ENCODE results near the gene LRPAP1.

The LRPAP1 gene

DNA sequence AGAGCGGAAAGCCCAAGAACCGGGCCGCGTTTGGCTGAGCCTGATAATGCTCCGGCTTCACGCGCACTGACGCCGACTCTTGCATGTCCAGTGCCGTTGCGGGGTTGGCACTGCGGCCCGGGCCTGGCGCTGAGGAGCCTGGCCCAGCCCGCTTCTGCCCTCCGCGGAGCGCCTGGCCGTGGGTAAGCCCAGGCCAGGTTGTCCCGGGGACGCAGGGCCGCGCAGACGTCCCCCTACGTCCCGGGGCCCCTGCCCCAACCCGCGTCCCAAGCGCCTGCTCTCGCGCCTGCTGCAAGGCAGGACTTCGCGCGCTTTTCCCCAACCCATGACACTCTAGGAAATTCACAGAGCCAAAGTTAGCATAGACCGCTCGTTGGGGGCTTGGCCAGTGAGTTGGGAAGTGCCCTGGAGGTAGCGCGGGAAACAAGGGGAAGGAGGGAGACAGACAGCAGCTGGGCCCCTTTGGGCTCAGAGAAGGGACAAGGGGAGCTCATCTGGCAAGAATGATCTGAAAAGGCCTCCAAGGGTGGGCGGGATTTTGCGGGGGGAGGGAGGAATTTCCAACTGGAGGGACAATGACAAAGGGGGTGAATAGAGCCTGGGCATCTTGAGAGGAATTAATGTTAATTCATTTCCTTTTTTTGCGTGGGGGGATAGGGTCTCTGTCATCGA is 665 bp upstream of the LRPAP1 start:
- H3K4me3 ChIP-seq (replicated peaks; ENCODE audit: low read depth, low read length): peak overlapping the region; percentile 58
- TF ChIP-seq, protein P1, sequence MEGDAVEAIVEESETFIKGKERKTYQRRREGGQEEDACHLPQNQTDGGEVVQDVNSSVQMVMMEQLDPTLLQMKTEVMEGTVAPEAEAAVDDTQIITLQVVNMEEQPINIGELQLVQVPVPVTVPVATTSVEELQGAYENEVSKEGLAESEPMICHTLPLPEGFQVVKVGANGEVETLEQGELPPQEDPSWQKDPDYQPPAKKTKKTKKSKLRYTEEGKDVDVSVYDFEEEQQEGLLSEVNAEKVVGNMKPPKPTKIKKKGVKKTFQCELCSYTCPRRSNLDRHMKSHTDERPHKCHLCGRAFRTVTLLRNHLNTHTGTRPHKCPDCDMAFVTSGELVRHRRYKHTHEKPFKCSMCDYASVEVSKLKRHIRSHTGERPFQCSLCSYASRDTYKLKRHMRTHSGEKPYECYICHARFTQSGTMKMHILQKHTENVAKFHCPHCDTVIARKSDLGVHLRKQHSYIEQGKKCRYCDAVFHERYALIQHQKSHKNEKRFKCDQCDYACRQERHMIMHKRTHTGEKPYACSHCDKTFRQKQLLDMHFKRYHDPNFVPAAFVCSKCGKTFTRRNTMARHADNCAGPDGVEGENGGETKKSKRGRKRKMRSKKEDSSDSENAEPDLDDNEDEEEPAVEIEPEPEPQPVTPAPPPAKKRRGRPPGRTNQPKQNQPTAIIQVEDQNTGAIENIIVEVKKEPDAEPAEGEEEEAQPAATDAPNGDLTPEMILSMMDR (IDR thresholded peaks at IDR 0.05; ENCODE audit: low read length, missing control alignments): no peak
- DNase-seq (ENCODE audit: low read depth): no peak

DNA sequence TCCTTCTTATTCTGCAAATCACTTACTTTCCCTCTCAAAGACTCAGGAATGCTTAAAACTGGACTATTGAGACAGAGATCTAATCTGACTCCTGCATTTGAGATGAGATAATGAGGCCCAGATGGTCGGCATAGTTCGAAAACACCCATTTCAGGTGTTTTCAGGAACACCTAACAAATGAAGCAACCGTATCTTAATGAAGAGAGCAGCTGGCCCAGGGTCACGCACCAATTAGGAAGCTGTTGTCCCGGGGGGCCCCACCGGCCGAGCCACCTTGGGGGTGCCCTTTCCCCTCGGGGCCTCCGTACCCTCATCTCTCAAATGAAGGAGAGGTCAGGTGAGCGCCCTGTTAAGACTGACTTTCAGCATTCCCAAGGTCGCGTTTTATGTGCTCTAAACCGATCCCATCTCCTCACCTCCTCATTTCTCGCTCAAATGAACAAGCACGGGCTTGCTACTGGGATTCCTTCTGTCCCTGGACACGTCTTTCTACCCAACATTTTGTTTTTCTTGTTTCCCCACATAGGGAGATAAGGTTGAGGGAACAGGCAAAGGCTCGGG is 824 bp downstream of the LRPAP1 start:
- H3K4me3 ChIP-seq (replicated peaks; ENCODE audit: low read depth, low read length): peak overlapping the region; percentile 82
- TF ChIP-seq, protein P1 (IDR thresholded peaks at IDR 0.05; ENCODE audit: low read length, missing control alignments): no peak
- DNase-seq (ENCODE audit: low read depth): peak; percentile 8

DNA sequence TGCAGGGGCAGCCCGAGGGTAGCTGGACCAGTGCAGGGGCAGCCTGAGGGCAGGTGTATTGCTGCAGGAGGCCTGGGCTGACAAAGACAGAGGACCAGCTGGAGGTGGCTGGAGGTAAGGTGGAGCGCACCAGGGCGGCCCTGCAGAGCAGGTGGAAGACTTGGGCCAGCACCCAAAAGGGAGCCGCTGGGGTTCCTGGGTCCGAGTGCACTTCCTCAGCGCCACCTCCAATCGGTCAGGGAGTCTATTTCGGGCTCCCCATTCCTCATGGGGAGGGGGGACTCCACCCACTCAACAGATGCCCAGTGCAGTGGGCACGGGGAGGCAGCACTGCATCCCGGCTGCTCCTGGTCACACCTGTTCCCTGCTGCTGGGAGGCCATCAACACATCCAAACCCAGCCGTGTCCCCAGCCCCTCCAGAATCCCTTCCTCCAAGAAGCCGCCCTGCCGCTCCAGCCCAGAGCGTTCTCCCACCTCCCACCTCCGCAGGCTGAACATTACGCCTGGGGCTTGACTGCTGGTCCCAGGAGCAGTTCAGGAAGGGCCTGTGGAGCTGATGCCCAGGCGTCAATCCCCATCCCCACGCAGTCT is 1.5 kb downstream of the LRPAP1 start:
- peak overlapping the region; percentile 82 for H3K4me3 ChIP-seq (replicated peaks; ENCODE audit: low read depth, low read length)
- no peak for DNase-seq (ENCODE audit: low read depth)
- TF ChIP-seq, protein P1 (IDR thresholded peaks at IDR 0.05; ENCODE audit: low read length, missing control alignments): no peak

DNA sequence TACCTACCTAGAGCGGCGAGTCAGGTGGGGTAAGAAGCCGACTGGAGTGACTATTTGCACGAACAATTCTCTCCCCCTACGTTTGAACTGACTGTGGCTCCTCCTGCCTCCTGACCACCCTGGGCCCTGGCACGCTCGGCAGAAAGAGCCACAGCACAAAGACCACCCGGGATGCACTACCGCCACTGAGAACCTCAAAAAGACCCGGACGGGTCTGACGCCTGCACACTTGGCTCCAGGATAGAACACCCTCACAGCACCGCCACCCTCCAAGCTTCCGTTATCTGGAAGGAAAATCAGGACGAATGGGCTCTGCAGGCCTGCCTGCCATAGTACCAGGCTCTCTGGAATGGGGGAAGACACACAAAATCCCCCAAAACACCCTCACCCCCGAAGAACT is 2.2 kb downstream of the LRPAP1 start:
- TF ChIP-seq, protein P1 (IDR thresholded peaks at IDR 0.05; ENCODE audit: low read length, missing control alignments): no peak
- DNase-seq (ENCODE audit: low read depth): no peak

DNA sequence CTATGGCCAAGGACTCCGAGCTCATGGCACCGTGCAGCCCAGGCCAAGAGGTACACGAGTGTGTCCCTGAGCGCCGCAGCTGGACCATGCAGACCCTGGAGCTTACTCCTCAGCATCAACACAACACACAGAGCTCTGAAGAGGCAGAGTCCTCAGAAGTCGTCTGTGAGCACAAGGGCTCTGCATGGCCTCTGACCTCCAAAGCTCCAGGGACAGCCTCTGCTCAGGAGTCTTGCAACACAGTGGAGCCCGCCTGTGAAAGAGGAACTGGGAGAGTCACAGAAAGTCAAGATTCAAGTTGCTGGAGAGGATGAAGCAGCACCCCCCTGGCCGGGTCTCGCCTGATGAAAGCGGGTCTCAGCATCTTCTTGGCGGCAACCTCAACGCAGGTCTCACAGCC is 2.9 kb downstream of the LRPAP1 start:
- TF ChIP-seq, protein P1 (IDR thresholded peaks at IDR 0.05; ENCODE audit: low read length, missing control alignments): no peak
- no peak overlapping the region for H3K4me3 ChIP-seq (replicated peaks; ENCODE audit: low read depth, low read length)
- peak; percentile 16 for DNase-seq (ENCODE audit: low read depth)

More for the DNA sequence above, 2.2 kb downstream of the LRPAP1 start:
- no peak overlapping the region for H3K4me3 ChIP-seq (replicated peaks; ENCODE audit: low read depth, low read length)

DNA sequence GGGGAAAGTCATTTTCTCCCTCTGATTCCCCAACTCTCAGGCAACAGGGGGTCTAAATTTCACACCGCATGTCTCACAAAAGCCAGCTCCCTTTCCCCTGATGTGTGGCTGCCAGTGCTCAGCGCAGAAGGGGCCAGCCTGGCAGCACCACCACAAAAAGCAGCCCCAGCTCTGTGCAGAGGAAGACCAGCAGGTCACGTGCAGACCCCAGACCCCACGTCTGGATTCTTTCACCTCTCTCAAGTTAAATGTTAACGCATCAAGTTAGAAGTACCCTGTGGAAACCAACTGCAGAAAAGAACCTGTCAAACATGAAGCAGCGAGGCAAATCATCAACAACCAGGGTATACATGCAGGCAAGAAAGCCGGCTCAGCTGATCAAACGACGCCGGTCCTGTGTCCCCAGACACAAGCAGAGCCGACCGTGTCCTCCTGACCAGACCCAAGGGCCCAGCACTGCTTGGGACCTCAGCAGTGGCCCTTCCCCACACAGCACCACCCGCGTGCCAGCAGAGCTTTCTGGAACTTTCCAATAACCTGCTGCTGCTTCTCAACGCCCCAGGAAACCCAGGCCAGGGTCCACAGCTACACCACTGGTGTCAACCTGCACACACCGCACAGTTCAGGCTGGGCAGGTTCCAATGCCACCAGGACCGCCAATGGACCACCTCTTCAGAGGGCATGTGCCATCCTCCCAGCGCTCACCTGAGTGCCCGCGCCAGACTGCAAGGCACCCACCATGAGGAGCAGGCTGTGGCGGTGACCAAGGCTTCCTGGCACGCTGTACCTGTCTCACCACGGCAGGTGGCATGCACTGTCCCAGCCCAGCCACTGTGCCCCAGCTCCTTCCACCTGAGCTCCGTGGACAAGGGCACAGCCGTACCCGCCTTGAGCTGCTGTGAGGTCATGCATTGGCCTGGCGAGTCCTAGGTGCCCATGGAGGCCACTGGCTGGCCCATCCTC is 4.0 kb downstream of the LRPAP1 start:
- TF ChIP-seq, protein P1 (IDR thresholded peaks at IDR 0.05; ENCODE audit: low read length, missing control alignments): no peak
- DNase-seq (ENCODE audit: low read depth): no peak
- H3K4me3 ChIP-seq (replicated peaks; ENCODE audit: low read depth, low read length): no peak overlapping the region
